Colonic mucosa (tissue), 4 donors: ENCODE results near the gene SYNE1. TPM values are rescaled to one million over a fixed set of nuclear protein-coding genes. Genes with fewer than 3 reads are reported as not detected.
"Not testable (repeated sequence)": the region's sequence is repeated elsewhere in the genome, so short reads cannot be mapped to it uniquely, and the experiment has no call there.

Experiments
- DNase-seq: peaks from one replicate; pipeline ENCODE4 v3.0.0-alpha.2; 2020
- H3K27ac ChIP-seq: fragments of 200-600 bp; one replicate; pipeline ENCODE4 v1.8.0; 2021
- H3K27me3 ChIP-seq: fragments of 200-600 bp; one replicate; pipeline ENCODE4 v1.8.0; 2021
- H3K36me3 ChIP-seq: fragments of 200-600 bp; one replicate; pipeline ENCODE4 v1.8.0; 2021
- H3K4me1 ChIP-seq: fragments of 200-600 bp; one replicate; pipeline ENCODE4 v1.8.0; 2021; ENCODE audit warnings: mild to moderate bottlenecking
- H3K4me3 ChIP-seq: fragments of 200-600 bp; one replicate; pipeline ENCODE4 v1.8.0; 2021
- H3K9ac ChIP-seq, 2 donors: one replicate each; pipeline ENCODE4 v1.7.0; 2013; ENCODE audit warnings: control low read depth in 2 of 2, low read depth in 2 of 2, low read length in 2 of 2
- H3K9me3 ChIP-seq: fragments of 200-600 bp; one replicate; pipeline ENCODE4 v1.8.0; 2021
- CTCF ChIP-seq: fragments of 200-600 bp; IDR thresholded peaks from one replicate; pipeline ENCODE4 v1.8.0; 2022; ENCODE audit warnings: antibody characterized with exemption, mild to moderate bottlenecking
- intact Hi-C: fragments of 100-400 bp; cut with DNase I; formaldehyde crosslinking; loops from one replicate; pipeline ENCODE4 v1.14.1; 2022
- total RNA-seq, 2 donors: library from RNA; stranded (reverse); fragmentation: NEBNext Ultra II Directional in 1 of 2; extraction: Animal tissue kit (Norgen Biotek cat#: 25700) in 1 of 2; gene quantifications; one replicate each; pipeline ENCODE4 v1.2.1, GENCODE V29; 2021
- donor health status: healthy.
- donor health status: DM: no; HTN: no; CAD: no.
- donor health status: DM: no; HTN: no; CAD: no.

The SYNE1 gene
- total RNA-seq, 2 donors from 2014 or later = 11.6 to 23.7 TPM

- no peak overlapping the region for H3K4me3 ChIP-seq
- H3K4me1 ChIP-seq = no peaks in the 10 kb centered on the region
- H3K9me3 ChIP-seq = no peaks in the 10 kb centered on the region
- H3K36me3 ChIP-seq = no peaks in the 10 kb centered on the region
- no peak overlapping the region for H3K27ac ChIP-seq
- intact Hi-C loops = no loop called here
- H3K27me3 ChIP-seq = no peaks in the 10 kb centered on the region
- TF ChIP-seq CTCF = no peak
- no peak overlapping the region for H3K9ac ChIP-seq
- DNase-seq = no peak
These were observed 70.9 kb downstream of the SYNE1 start for GRCh38 chr6:152566103-152566875.

GRCh38 chr6:152563177-152563576 is 74.0 kb downstream of the SYNE1 start:
- TF ChIP-seq CTCF = no peak
- Histone ChIP-seq H3K9ac (no peak overlapping the region), H3K27ac (no peak overlapping the region), H3K9me3 (no peaks in the 10 kb centered on the region), H3K4me3 (no peak overlapping the region), H3K4me1 (no peaks in the 10 kb centered on the region), H3K27me3 (no peaks in the 10 kb centered on the region), H3K36me3 (no peaks in the 10 kb centered on the region)
- intact Hi-C loops = no loop called here
- DNase-seq = no peak

GRCh38 chr6:152558798-152559197 is 78.4 kb downstream of the SYNE1 start:
- H3K4me1 ChIP-seq, DNase-seq, H3K4me3 ChIP-seq, H3K9me3 ChIP-seq, H3K36me3 ChIP-seq, H3K27me3 ChIP-seq, H3K9ac ChIP-seq, H3K27ac ChIP-seq: not testable (repeated sequence)
- intact Hi-C loops = loop anchor here (10.0 kb wide), 1 partner anchor 116 kb away; no protein-coding TSS in a partner anchor

GRCh38 chr6:152557502-152557901 is 79.7 kb downstream of the SYNE1 start:
- Histone ChIP-seq H3K27me3 (no peaks in the 10 kb centered on the region), H3K27ac (no peak overlapping the region), H3K36me3 (no peaks in the 10 kb centered on the region), H3K4me3 (no peak overlapping the region), H3K4me1 (no peaks in the 10 kb centered on the region), H3K9ac (no peak overlapping the region), H3K9me3 (no peaks in the 10 kb centered on the region)
- intact Hi-C loops = loop anchor here (10.0 kb wide), 1 partner anchor 117 kb away; no protein-coding TSS in a partner anchor
- TF ChIP-seq CTCF = no peak
- no peak for DNase-seq

- Histone ChIP-seq H3K27ac (no peak overlapping the region), H3K9me3 (no peaks in the 10 kb centered on the region), H3K4me1 (no peaks in the 10 kb centered on the region), H3K36me3 (no peaks in the 10 kb centered on the region), H3K27me3 (no peaks in the 10 kb centered on the region), H3K9ac (no peak overlapping the region), H3K4me3 (no peak overlapping the region)
- TF ChIP-seq CTCF = no peak
- intact Hi-C loops = loop anchor here (10.0 kb wide), 1 partner anchor 120 kb away; no protein-coding TSS in a partner anchor
- DNase-seq = no peak
These were observed 82.3 kb downstream of the SYNE1 start for GRCh38 chr6:152554851-152555250.

- peak; percentile 20 for DNase-seq
- Histone ChIP-seq H3K36me3 (no peaks in the 10 kb centered on the region), H3K9me3 (no peaks in the 10 kb centered on the region), H3K4me1 (no peaks in the 10 kb centered on the region), H3K4me3 (no peak overlapping the region), H3K27me3 (no peaks in the 10 kb centered on the region), H3K9ac (no peak overlapping the region), H3K27ac (no peak overlapping the region)
- peak; percentile 39 for TF ChIP-seq CTCF
- intact Hi-C loops = loop anchor here (10.0 kb wide), 1 partner anchor 122 kb away; no protein-coding TSS in a partner anchor
These were observed 84.4 kb downstream of the SYNE1 start for GRCh38 chr6:152552616-152553209.
